ENCODE results near the gene ERF. TPM values are rescaled to one million over a fixed set of nuclear protein-coding genes. Genes with fewer than 3 reads are reported as not detected.

Gene ERF
- total and polyA plus RNA-seq, 2 of the 8 experiments (the other 6 are each of a cell fraction or from before 2014, with no cell fraction given), result 43.7 to 62.7 TPM

GRCh38 chr19:42293948-42294347 lies 39.0 kb upstream of the ERF start:
- POLR2A ChIA-PET (ENCODE audit: partially characterized antibody), result interaction anchor here (0.6 to 4.1 kb wide), 5 partner anchors 8 to 127 kb away, joined by 3 to 20 read pairs (median 5); partner anchors contain the start of genes PAFAH1B3 and PRR19
- peaks cover 0 to 12% of the 10 kb centered on the region in 2 experiments for H4K20me1 ChIP-seq (replicated peaks in 1 of 2; ENCODE audit: control insufficient read depth in 1 of 2, insufficient read depth in 2 of 2, low read length in 2 of 2)

More at GRCh38 chr19:42293948-42294347, 39.0 kb upstream of the ERF start:
- no peak overlapping the region for H3K4ac ChIP-seq (replicated peaks; ENCODE audit: insufficient read length, low read depth, low read length)
- H4K5ac ChIP-seq (ENCODE audit: insufficient read length, low read depth, low read length), result no peak overlapping the region
- no peak overlapping the region for H3K23ac ChIP-seq (ENCODE audit: insufficient read length)
- peaks cover 7% of the 10 kb centered on the region for H3K79me1 ChIP-seq (ENCODE audit: low read depth, low read length)
- H2AFZ ChIP-seq (ENCODE audit: low read length), result no peak overlapping the region
- no peak for TF ChIP-seq TAF7 (optimal IDR thresholded peaks at IDR 0.05; ENCODE audit: borderline replicate concordance, low read depth, low read length)
- TF ChIP-seq TBP (IDR thresholded peaks at IDR 0.05; ENCODE audit: low read depth, low read length), result no peak
- TF ChIP-seq CEBPB (IDR thresholded peaks at IDR 0.05; ENCODE audit: low read depth, low read length), result no peak
- no peak for TF ChIP-seq BRCA1 (IDR thresholded peaks at IDR 0.05; ENCODE audit: low read depth, low read length)
- TF ChIP-seq GABPA (IDR thresholded peaks at IDR 0.05; ENCODE audit: borderline replicate concordance, insufficient read depth, low read length), result no peak
- TF ChIP-seq RFX5 (IDR thresholded peaks at IDR 0.05; ENCODE audit: borderline replicate concordance, low read depth, low read length), result no peak
- H3K4me2 ChIP-seq (ENCODE audit: insufficient read depth in 1 of 2, low read depth in 2 of 2, low read length in 2 of 2), result no peak overlapping the region
- no peak overlapping the region for H3K4me3 ChIP-seq (ENCODE audit: extremely low read depth in 1 of 4, insufficient read depth in 2 of 4, low read depth in 3 of 4, low read length in 4 of 4)
- H3K36me3 ChIP-seq (ENCODE audit: control insufficient read depth in 2 of 4, insufficient read depth in 4 of 4, low read length in 3 of 4), result peaks cover 6 to 53% (median 39%) of the 10 kb centered on the region in 4 experiments; a peak in 7 of 8 replicates
- no peak for FAIRE-seq
- no peak overlapping the region for H2BK20ac ChIP-seq (ENCODE audit: low read length)
- no peak for DNase-seq (ENCODE audit: low read depth in 1 of 2, low spot score in 2 of 2)
- no peak overlapping the region for H4K8ac ChIP-seq (ENCODE audit: extremely low read depth, insufficient read depth, low read length)
- 92% methylated on average over 15 of the region's 15 CpGs; no CpG with 5 or more reads in 1 of the 2 experiments for WGBS, 2 experiments (ENCODE audit: extremely low coverage in 1 of 2, insufficient coverage in 1 of 2, insufficient read length in 1 of 2, insufficient replicate concordance in 2 of 2, low coverage in 1 of 2, low lambda C conversion rate in 2 of 2, missing lambda C conversion rate in 1 of 2)
- CTCF ChIA-PET (ENCODE audit: partially characterized antibody), result interaction anchor here (0.6 to 10.6 kb wide), 19 partner anchors 8 to 185 kb away, joined by 3 to 155 read pairs (median 4); partner anchors contain the start of genes GSK3A, PAFAH1B3, PRR19 and ZNF526
- H3K9ac ChIP-seq (replicated peaks in 1 of 4; ENCODE audit: extremely low read depth in 1 of 4, low read depth in 3 of 4, low read length in 3 of 4), result no peak overlapping the region
- no peak overlapping the region for H2BK12ac ChIP-seq (ENCODE audit: low read depth, low read length)
- no peak overlapping the region for H3K14ac ChIP-seq (ENCODE audit: insufficient read length)
- H3K27ac ChIP-seq (ENCODE audit: low read depth, low read length), result no peak overlapping the region
- H3K27me3 ChIP-seq (replicated peaks in 1 of 4; ENCODE audit: control insufficient read depth in 3 of 4, extremely low read depth in 1 of 4, insufficient read depth in 3 of 4, low read length in 3 of 4), result no peaks in the 10 kb centered on the region
- H3K56ac ChIP-seq (replicated peaks; ENCODE audit: insufficient read length, low read depth, low read length), result no peak overlapping the region
- no peak overlapping the region for H2BK15ac ChIP-seq (ENCODE audit: low read length)
- H2BK5ac ChIP-seq (ENCODE audit: low read depth, low read length), result 0 out of 2 replicates have a peak overlapping the region, but pooled peaks have one; percentile 16
- H3K79me2 ChIP-seq (ENCODE audit: control insufficient read depth in 1 of 2, insufficient read depth in 2 of 2, low read length in 2 of 2), result no peaks in the 10 kb centered on the region
- H4K91ac ChIP-seq (replicated peaks; ENCODE audit: insufficient read length, low read length), result no peak overlapping the region
- H3K9me3 ChIP-seq (ENCODE audit: insufficient read depth in 2 of 2, low read depth in 1 of 2, low read length in 1 of 2), result no peaks in the 10 kb centered on the region
- H2BK120ac ChIP-seq (replicated peaks; ENCODE audit: low read depth, low read length), result no peak overlapping the region
- no peak overlapping the region for H3K18ac ChIP-seq (ENCODE audit: extremely low read depth, low read length)
- no peaks in the 10 kb centered on the region for H3K23me2 ChIP-seq (ENCODE audit: low read depth, low read length)
- H3K4me1 ChIP-seq (replicated peaks in 1 of 4; ENCODE audit: control insufficient read depth in 3 of 4, insufficient read depth in 4 of 4, low read length in 3 of 4), result peaks cover 0 to 2% (median under 1%) of the 10 kb centered on the region in 4 experiments; a peak in 5 of 7 replicates
- H2AK5ac ChIP-seq (ENCODE audit: low read depth, low read length), result no peak overlapping the region
